HEK293 (cell line): ENCODE data around the gene KRT222.

Source experiments
- BCL11B ChIP-seq: fragments of 450-650 bp; formaldehyde crosslinking; IDR thresholded peaks from 2 replicates; pipeline ENCODE4 v1.5.1; 2016; ENCODE audit warnings: low read depth, missing biosample characterization, missing genetic modification characterization
- GLIS1 ChIP-seq: fragments of 450-650 bp; formaldehyde crosslinking; IDR thresholded peaks from 2 replicates; pipeline ENCODE4 v1.5.1; 2016; ENCODE audit warnings: missing biosample characterization, missing genetic modification characterization
- HOXA7 ChIP-seq: sonication (generic); formaldehyde crosslinking; IDR thresholded peaks from 2 replicates; pipeline ENCODE4 v1.8.1; 2022; ENCODE audit warnings: missing genetic modification reagents, borderline replicate concordance
- INSM2 ChIP-seq: fragments of 450-650 bp; formaldehyde crosslinking; IDR thresholded peaks from 2 replicates; pipeline ENCODE4 v1.5.1; 2016; ENCODE audit warnings: missing biosample characterization, missing genetic modification characterization
- PRDM2 ChIP-seq: fragments of 450-650 bp; formaldehyde crosslinking; IDR thresholded peaks from 2 replicates; pipeline ENCODE4 v1.5.1; 2016; ENCODE audit warnings: missing biosample characterization, missing genetic modification characterization, borderline replicate concordance
- PRDM4 ChIP-seq: fragments of 450-650 bp; formaldehyde crosslinking; IDR thresholded peaks from 2 replicates; pipeline ENCODE4 v1.5.1; 2017; ENCODE audit warnings: missing biosample characterization, missing genetic modification characterization
- SCRT1 ChIP-seq: fragments of 450-650 bp; formaldehyde crosslinking; IDR thresholded peaks from 2 replicates; pipeline ENCODE4 v1.5.1; 2016; ENCODE audit warnings: missing biosample characterization, missing genetic modification characterization, borderline replicate concordance
- TCF7L2 ChIP-seq: IDR thresholded peaks from 2 replicates; pipeline ENCODE4 v1.6.1; 2011; ENCODE audit warnings: low read depth, mild to moderate bottlenecking, inconsistent platforms, low read length, moderate library complexity, borderline replicate concordance
- WT1 ChIP-seq: fragments of 450-650 bp; formaldehyde crosslinking; IDR thresholded peaks from 2 replicates; pipeline ENCODE4 v1.5.1; 2016; ENCODE audit warnings: missing biosample characterization, missing genetic modification characterization
- YY1 ChIP-seq: fragments of 450-650 bp; formaldehyde crosslinking; IDR thresholded peaks from 2 replicates; pipeline ENCODE4 v1.5.1; 2018; ENCODE audit warnings: missing biosample characterization, missing genetic modification characterization
- ZBTB21 ChIP-seq: fragments of 450-650 bp; formaldehyde crosslinking; IDR thresholded peaks from 2 replicates; pipeline ENCODE4 v1.5.1; 2017; ENCODE audit warnings: missing biosample characterization, missing genetic modification characterization
- ZFP69B ChIP-seq: fragments of 450-650 bp; formaldehyde crosslinking; IDR thresholded peaks from 2 replicates; pipeline ENCODE4 v1.5.1; 2016; ENCODE audit warnings: missing biosample characterization, missing genetic modification characterization
- ZNF174 ChIP-seq: fragments of 450-650 bp; formaldehyde crosslinking; IDR thresholded peaks from 2 replicates; pipeline ENCODE4 v1.5.0; 2017; ENCODE audit warnings: missing biosample characterization, mild to moderate bottlenecking, missing genetic modification characterization
- ZNF24 ChIP-seq: fragments of 450-650 bp; formaldehyde crosslinking; IDR thresholded peaks from 2 replicates; pipeline ENCODE4 v1.5.1; 2016; ENCODE audit warnings: missing biosample characterization, missing genetic modification characterization
- ZNF280C ChIP-seq: fragments of 450-650 bp; formaldehyde crosslinking; IDR thresholded peaks from 2 replicates; pipeline ENCODE4 v1.5.1; 2016; ENCODE audit warnings: missing biosample characterization, missing genetic modification characterization
- ZNF280D ChIP-seq: fragments of 450-650 bp; formaldehyde crosslinking; IDR thresholded peaks from 2 replicates; pipeline ENCODE4 v1.5.1; 2016; ENCODE audit warnings: missing biosample characterization, missing genetic modification characterization
- ZNF350 ChIP-seq: fragments of 450-650 bp; formaldehyde crosslinking; IDR thresholded peaks from 2 replicates; pipeline ENCODE4 v1.5.0; 2017; ENCODE audit warnings: missing biosample characterization, mild to moderate bottlenecking, missing genetic modification characterization
- ZNF354C ChIP-seq: fragments of 450-650 bp; formaldehyde crosslinking; IDR thresholded peaks from 2 replicates; pipeline ENCODE4 v1.5.1; 2016; ENCODE audit warnings: missing biosample characterization, missing genetic modification characterization, low read depth, borderline replicate concordance
- ZNF580 ChIP-seq: fragments of 450-650 bp; formaldehyde crosslinking; IDR thresholded peaks from 2 replicates; pipeline ENCODE4 v1.5.1; 2016; ENCODE audit warnings: missing biosample characterization, missing genetic modification characterization
- ZNF610 ChIP-seq: fragments of 450-650 bp; formaldehyde crosslinking; IDR thresholded peaks from 2 replicates; pipeline ENCODE4 v1.5.1; 2016; ENCODE audit warnings: missing biosample characterization, missing genetic modification characterization, borderline replicate concordance
- ZNF624 ChIP-seq: fragments of 450-650 bp; formaldehyde crosslinking; IDR thresholded peaks from 2 replicates; pipeline ENCODE4 v1.5.1; 2017; ENCODE audit warnings: missing biosample characterization, missing genetic modification characterization
- ZNF658 ChIP-seq: fragments of 450-650 bp; formaldehyde crosslinking; IDR thresholded peaks from 2 replicates; pipeline ENCODE4; 2016; ENCODE audit warnings: missing biosample characterization, missing genetic modification characterization
- ZNF776 ChIP-seq: fragments of 450-650 bp; formaldehyde crosslinking; IDR thresholded peaks from 2 replicates; pipeline ENCODE4 v1.5.0; 2017; ENCODE audit warnings: missing biosample characterization, missing genetic modification characterization, borderline replicate concordance

KRT222 gene

GRCh38 chr17:40647624-40648383 lies 17.2 kb downstream of the KRT222 start, which contains the start of gene SMARCE1 (continued):
- TF ChIP-seq PRDM4 (no peak; the same call in 1 of the 2 replicates), INSM2 (tag by site-specific recombination) (peak; percentile 29; the same call in 1 of the 2 replicates), ZNF24 (tag by site-specific recombination) (no peak; the same call in 1 of the 2 replicates), ZNF174 (tag by site-specific recombination) (0 out of 2 replicates have a peak, but pooled peaks have one; percentile 44), ZBTB21 (tag by site-specific recombination) (peak; percentile 3; the same call in 1 of the 2 replicates), ZNF350 (tag by site-specific recombination) (no peak), HOXA7 (CRISPR knock-in tag) (no peak), ZNF280C (tag by site-specific recombination) (no peak), ZFP69B (0 out of 2 replicates have a peak, but pooled peaks have one; percentile 34), YY1 (tag by site-specific recombination) (peak; percentile 48; the same call in 1 of the 2 replicates), PRDM2 (tag by site-specific recombination) (no peak), ZNF658 (tag by site-specific recombination) (no peak), SCRT1 (tag by site-specific recombination) (no peak), WT1 (tag by site-specific recombination) (no peak), TCF7L2 (no peak), ZNF624 (no peak), ZNF354C (no peak), ZNF280D (tag by site-specific recombination) (no peak), ZNF610 (tag by site-specific recombination) (no peak), BCL11B (tag by site-specific recombination) (0 out of 2 replicates have a peak, but pooled peaks have one; percentile 23), GLIS1 (tag by site-specific recombination) (peak; percentile 99), ZNF776 (tag by site-specific recombination) (no peak), ZNF580 (tag by site-specific recombination) (peak; percentile 78)
